OCI-LY3 (cell line): ENCODE data around the gene DCLRE1C.

ENCODE experiments used
- CTCF ChIP-seq: fragments of 200-600, 300-600 bp; sonication (generic); IDR thresholded peaks from 2 replicates; pipeline ENCODE4 v1.5.1; 2014; ENCODE audit warnings: antibody characterized with exemption, low read length, low read depth
- EZH2phosphoT487 ChIP-seq: fragments of 200-600 bp; shearing (Covaris generic); IDR thresholded peaks from 2 replicates; pipeline ENCODE4 v1.6.1; 2018; ENCODE audit warnings: antibody characterized with exemption, mixed run types, low read depth

- no peak for TF ChIP-seq CTCF
- TF ChIP-seq EZH2phosphoT487, result no peak
Measured at GRCh38 chr10:14952851-14953423, 959 bp downstream of the DCLRE1C start.
